Skeletal muscle tissue (tissue), 4 donors: ENCODE measurements around the gene PALLD. TPM values are rescaled to one million over a fixed set of nuclear protein-coding genes. Genes with fewer than 3 reads are reported as not detected.

ENCODE experiments used
- H3K27ac ChIP-seq: one replicate; pipeline ENCODE4 v1.7.0; 2013; ENCODE audit warnings: mild to moderate bottlenecking, low read depth, low read length, inconsistent platforms
- H3K27me3 ChIP-seq, 3 donors: one replicate each; pipeline ENCODE4 v1.7.0; 2013; ENCODE audit warnings: low read length in 3 of 3; ENCODE audit not compliant: control insufficient read depth in 3 of 3, insufficient read depth in 3 of 3
- H3K36me3 ChIP-seq, 3 donors: one replicate each; pipeline ENCODE4 v1.7.0; 2013; ENCODE audit warnings: low read length in 3 of 3; ENCODE audit not compliant: control insufficient read depth in 3 of 3, insufficient read depth in 3 of 3
- H3K4me1 ChIP-seq, 3 donors: one replicate each; pipeline ENCODE4 v1.7.0; 2013; ENCODE audit warnings: low read length in 3 of 3, mild to moderate bottlenecking in 3 of 3; ENCODE audit not compliant: control insufficient read depth in 3 of 3, insufficient read depth in 3 of 3
- H3K4me3 ChIP-seq, 3 donors: one replicate each; pipeline ENCODE4 v1.7.0; 2013; ENCODE audit warnings: low read length in 3 of 3
- H3K9ac ChIP-seq, 3 donors: one replicate each; pipeline ENCODE4 v1.7.0; 2013; ENCODE audit warnings: low read length in 3 of 3, mild to moderate bottlenecking in 3 of 3, moderate library complexity in 2 of 3, low read depth in 1 of 3
- H3K9me3 ChIP-seq, 3 donors: one replicate each; pipeline ENCODE4 v1.7.0; 2013; ENCODE audit warnings: low read length in 3 of 3; ENCODE audit not compliant: control insufficient read depth in 3 of 3
- total RNA-seq: library from RNA; depleted of rRNA; stranded (reverse); fragments of >200 nt; gene quantifications from one replicate; pipeline ENCODE4 v1.2.3, GENCODE V29; 2014
- donor health status: Osteomylitis.

PALLD gene
- total RNA-seq, 1 donor from 2014 or later: 140 TPM

DNA sequence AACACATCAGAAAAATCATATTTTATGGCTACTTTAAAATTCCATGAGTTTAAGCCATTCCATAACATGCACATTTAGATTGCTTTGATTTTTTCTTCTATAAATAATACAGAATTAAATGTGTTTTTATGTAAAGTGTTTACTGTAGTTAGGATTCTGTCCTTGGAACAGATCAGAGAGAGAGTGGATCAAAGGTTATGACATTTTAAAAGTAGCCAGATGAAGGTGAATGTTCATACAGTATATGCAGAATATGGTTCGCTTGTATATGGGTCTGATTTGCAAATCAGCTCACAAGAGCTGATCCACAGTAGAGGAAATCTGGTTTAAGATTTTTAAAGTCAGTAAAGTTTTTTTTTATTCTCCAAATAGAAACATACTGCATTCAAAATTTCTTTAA lies 7.2 kb upstream of the PALLD start:
- Histone ChIP-seq H3K27me3 (no peaks in the 10 kb centered on the region), H3K27ac (peak overlapping the region; percentile 75), H3K4me1 (peaks cover 0 to 15% (median 3%) of the 10 kb centered on the region in 3 donors), H3K9me3 (no peaks in the 10 kb centered on the region), H3K4me3 (peak overlapping the region in 2 of 3 donors; percentile 12 to 19), H3K36me3 (no peaks in the 10 kb centered on the region), H3K9ac (peak overlapping the region; percentile 9 to 69 (median 62))

DNA sequence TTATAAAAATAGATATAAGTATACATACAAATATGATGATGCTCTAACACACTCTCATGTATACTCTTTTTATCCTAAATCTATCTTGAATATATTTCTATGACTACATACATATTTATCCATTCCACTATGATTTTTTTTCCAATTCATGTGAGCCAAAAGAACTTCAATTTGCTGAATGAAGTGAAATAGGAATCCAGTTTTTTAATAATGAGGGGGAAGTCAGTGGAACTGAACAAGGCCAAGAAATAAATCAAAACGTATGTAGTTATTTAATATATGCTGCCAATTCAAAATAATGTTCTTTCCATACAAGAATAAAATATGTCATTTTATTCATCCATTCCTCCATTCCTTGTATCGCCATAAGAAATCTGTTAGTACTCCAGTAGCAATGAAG lies 6.1 kb upstream of the PALLD start:
- no peaks in the 10 kb centered on the region for H3K27me3 ChIP-seq
- H3K4me1 ChIP-seq: peaks cover 0 to 15% (median 3%) of the 10 kb centered on the region in 3 donors
- no peaks in the 10 kb centered on the region for H3K36me3 ChIP-seq
- no peaks in the 10 kb centered on the region for H3K9me3 ChIP-seq
- no peak overlapping the region for H3K9ac ChIP-seq
- no peak overlapping the region for H3K4me3 ChIP-seq
- H3K27ac ChIP-seq: no peak overlapping the region

DNA sequence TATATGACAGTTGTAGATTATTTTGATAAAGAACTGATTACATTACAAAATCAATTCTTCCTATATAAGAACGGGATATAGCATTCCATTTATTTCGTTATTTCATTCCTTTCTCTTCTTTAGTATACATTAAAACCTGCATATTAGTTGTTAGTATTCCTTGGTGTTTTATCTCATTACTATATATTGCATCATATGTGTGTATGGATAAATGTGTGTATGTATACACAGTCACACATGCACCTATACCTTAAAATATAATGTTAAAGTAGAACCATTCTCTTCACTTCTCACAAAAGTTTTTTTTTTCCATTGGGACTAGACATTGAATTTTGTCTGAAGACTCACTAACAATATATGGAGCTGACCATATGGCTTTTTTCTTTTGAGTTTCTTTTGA lies 5.3 kb upstream of the PALLD start:
- no peak overlapping the region for H3K27ac ChIP-seq
- H3K9ac ChIP-seq: no peak overlapping the region
- H3K4me1 ChIP-seq: peaks cover 0 to 15% (median 3%) of the 10 kb centered on the region in 3 donors
- H3K36me3 ChIP-seq: no peaks in the 10 kb centered on the region
- H3K27me3 ChIP-seq: no peaks in the 10 kb centered on the region
- H3K4me3 ChIP-seq: no peak overlapping the region
- no peaks in the 10 kb centered on the region for H3K9me3 ChIP-seq

DNA sequence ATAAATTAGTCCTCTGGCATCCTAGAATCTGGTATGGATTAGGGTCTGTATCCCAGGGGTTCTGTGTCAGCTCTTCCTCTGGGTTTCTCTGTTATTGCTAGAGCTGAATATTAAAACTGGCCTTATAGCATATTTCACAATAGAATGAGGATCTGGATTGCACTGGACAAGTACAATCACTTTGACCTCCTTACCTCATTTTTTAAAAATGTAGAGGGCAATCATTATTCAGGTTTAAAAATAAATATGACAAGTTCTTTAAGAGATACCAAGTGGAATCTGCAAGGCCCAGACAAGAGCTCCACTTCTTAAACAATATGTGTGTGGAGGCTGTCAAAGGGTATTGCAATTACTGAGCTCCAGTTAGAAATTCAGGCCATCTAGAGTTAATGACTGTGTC lies 1.4 kb downstream of the PALLD start:
- Histone ChIP-seq H3K27me3 (no peaks in the 10 kb centered on the region), H3K36me3 (no peaks in the 10 kb centered on the region), H3K9me3 (no peaks in the 10 kb centered on the region), H3K27ac (peak overlapping the region; percentile 95), H3K9ac (peak overlapping the region; percentile 71 to 82 (median 81)), H3K4me1 (peaks cover 3 to 6% (median 6%) of the 10 kb centered on the region in 3 donors), H3K4me3 (peak overlapping the region; percentile 28 to 68 (median 55))

DNA sequence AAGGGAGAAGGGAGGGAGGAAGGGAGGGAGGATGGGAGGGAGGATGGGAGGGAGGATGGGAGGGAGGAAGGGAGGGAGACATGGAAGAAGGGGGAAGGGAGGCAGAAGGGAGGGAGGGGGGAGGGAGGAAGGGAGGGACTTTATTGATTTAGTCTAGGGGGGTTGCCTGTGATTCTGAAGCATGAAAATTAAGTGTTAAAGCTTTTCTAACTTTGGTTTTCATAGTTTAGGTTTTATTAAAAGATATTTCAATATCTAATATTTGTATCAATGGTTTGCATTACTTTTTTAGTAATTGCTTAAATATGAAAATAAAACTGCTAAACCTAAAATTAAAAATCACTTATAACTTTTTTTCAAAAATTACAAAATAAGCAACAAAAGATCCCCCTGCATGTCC lies 2.4 kb downstream of the PALLD start:
- peaks cover 3 to 10% (median 9%) of the 10 kb centered on the region in 3 donors for H3K4me1 ChIP-seq
- no peak overlapping the region for H3K4me3 ChIP-seq
- H3K9me3 ChIP-seq: no peaks in the 10 kb centered on the region
- H3K27me3 ChIP-seq: no peaks in the 10 kb centered on the region
- peak overlapping the region; percentile 33 for H3K27ac ChIP-seq
- H3K9ac ChIP-seq: no peak overlapping the region
- no peaks in the 10 kb centered on the region for H3K36me3 ChIP-seq

DNA sequence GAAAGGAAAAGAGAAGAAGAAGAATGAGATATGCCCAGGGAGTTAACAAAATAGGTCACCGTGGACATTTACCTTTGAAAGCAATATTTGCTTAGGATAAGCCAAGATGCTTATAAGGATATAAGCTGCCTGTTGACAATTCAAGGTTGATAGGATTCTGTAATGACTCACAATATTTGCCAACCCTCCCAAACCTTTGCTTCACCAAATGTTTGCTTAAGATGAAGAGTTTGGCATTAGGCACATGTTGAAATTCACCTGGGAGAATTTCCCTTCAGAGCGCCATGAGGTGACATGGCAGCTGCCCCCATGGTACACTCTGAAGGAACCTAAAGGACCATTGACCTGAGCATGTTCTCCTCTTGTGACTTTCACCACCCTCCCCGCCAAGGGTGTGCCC lies 4.6 kb downstream of the PALLD start:
- Histone ChIP-seq H3K27ac (peak overlapping the region; percentile 5), H3K27me3 (no peaks in the 10 kb centered on the region), H3K9me3 (no peaks in the 10 kb centered on the region), H3K4me1 (peaks cover 9 to 19% (median 10%) of the 10 kb centered on the region in 3 donors), H3K9ac (no peak overlapping the region), H3K36me3 (no peaks in the 10 kb centered on the region), H3K4me3 (no peak overlapping the region)

DNA sequence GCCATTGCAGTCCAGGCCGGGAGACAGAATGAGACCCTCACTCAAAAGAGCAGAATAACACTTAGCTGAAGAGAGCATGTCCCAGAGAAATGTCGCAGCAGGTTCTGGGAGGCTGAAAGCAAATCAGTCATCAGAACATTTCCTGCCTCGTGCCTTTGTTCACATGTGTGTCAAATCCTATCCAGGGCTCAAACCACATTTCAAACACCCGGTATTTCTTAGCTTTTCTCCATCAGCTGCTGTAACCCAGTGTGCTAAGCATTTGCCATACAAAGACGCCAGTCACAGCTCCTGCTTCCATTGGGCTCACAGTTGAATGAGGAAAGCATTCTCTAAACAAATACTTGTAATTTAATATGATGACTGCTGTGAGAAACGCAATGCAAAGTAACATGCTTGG lies 6.0 kb downstream of the PALLD start:
- Histone ChIP-seq H3K27ac (peak overlapping the region; percentile 73), H3K9me3 (no peaks in the 10 kb centered on the region), H3K27me3 (no peaks in the 10 kb centered on the region), H3K36me3 (no peaks in the 10 kb centered on the region), H3K4me3 (no peak overlapping the region), H3K9ac (no peak overlapping the region), H3K4me1 (peaks cover 15 to 28% (median 16%) of the 10 kb centered on the region in 3 donors)

DNA sequence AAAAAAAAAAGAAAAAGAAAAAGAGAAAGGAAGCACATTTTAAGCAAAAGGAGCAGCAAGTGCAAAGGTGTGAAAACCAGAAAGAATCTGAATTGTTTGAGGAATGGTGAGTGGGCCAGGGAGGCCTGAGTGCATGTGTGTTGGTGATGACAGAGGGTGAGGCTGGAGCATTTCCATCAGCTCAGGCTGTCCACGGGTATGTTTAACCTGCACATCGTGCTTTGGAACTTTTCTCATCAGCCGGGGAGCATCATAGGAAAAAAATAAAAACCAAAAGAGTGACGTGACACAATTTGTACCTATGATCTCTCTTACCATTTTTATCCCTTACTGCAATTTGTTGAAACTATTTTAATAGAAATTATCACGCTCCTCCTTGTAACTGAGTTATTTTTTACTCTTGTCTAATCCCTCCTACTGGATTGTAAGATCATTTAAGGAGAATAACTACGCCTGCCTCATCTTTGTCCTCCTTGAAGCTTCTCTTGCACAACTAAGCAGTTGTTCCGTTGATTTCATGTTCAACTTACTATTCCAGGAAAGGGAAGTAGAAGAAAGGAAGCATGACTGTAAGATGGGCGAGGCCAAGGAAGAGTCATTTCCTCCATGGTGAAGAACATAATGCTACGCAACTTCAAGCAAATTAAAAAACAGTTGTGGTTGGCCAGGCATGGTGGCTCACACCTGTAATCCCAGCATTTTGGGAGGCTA lies 7.0 kb downstream of the PALLD start:
- peak overlapping the region; percentile 73 for H3K27ac ChIP-seq
- no peak overlapping the region for H3K4me3 ChIP-seq

DNA sequence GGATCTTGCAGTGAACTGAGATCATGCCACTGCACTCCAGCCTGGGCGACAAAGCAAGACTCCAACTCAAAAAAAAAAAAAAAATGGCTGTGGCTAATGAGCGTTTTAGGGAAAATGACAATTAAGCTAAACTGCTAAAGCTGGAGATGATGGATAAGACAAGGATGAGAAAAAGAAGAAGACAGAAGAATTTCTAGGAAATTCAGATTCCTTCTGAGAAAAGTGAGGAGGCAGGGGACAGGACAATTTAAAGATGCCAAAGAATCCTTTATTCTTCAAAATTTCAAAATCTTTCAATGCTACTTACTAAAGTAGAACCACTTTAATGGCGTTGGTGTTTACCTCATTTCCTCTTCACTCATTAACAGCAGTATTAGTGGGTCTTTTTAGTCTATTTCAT lies 7.7 kb downstream of the PALLD start:
- Histone ChIP-seq H3K4me3 (no peak overlapping the region), H3K27ac (peak overlapping the region; percentile 73), H3K4me1 (peaks cover 15 to 28% (median 16%) of the 10 kb centered on the region in 3 donors)

More for the DNA sequence above, 7.0 kb downstream of the PALLD start:
- H3K9ac ChIP-seq: no peak overlapping the region
- no peaks in the 10 kb centered on the region for H3K27me3 ChIP-seq
- H3K9me3 ChIP-seq: no peaks in the 10 kb centered on the region
- H3K4me1 ChIP-seq: peaks cover 15 to 28% (median 16%) of the 10 kb centered on the region in 3 donors
- no peaks in the 10 kb centered on the region for H3K36me3 ChIP-seq

DNA sequence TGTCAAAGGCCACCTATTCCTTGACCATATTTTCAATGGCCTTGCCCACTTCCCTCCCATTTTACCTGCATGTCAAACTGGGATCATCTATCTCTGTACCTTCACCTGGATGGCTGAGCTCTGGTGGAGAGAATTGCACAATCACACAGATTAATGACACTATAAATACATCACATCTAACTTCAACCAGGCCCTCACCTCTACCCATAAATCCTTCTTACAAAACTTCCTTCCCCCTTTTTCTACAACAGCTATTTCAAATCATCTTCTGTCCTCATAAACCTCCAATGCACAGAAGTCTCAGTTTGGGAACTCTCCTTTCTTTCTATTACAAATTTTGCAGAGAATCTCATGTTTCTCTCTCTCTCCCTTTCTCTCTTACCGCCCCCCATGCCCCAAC lies 9.2 kb downstream of the PALLD start:
- peak overlapping the region; percentile 17 for H3K27ac ChIP-seq
- H3K4me1 ChIP-seq: peaks cover 15 to 28% (median 16%) of the 10 kb centered on the region in 3 donors
- H3K4me3 ChIP-seq: no peak overlapping the region

More for the DNA sequence above, 7.7 kb downstream of the PALLD start:
- no peak overlapping the region for H3K9ac ChIP-seq
- no peaks in the 10 kb centered on the region for H3K27me3 ChIP-seq
- H3K36me3 ChIP-seq: no peaks in the 10 kb centered on the region
- no peaks in the 10 kb centered on the region for H3K9me3 ChIP-seq

More for the DNA sequence above, 9.2 kb downstream of the PALLD start:
- H3K36me3 ChIP-seq: no peaks in the 10 kb centered on the region
- no peaks in the 10 kb centered on the region for H3K27me3 ChIP-seq
- no peaks in the 10 kb centered on the region for H3K9me3 ChIP-seq
- no peak overlapping the region for H3K9ac ChIP-seq
